ENCODE data around the gene SLC47A1. TPM values are rescaled to one million over a fixed set of nuclear protein-coding genes. Genes with fewer than 3 reads are reported as not detected.
"Not testable (repeated sequence)": the region's sequence is repeated elsewhere in the genome, so short reads cannot be mapped to it uniquely, and the experiment has no call there.

Gene SLC47A1
- total and polyA plus RNA-seq, 7 donors, result 13.0 to 57.3 (median 29.1) TPM

GRCh38 chr17:19523690-19524089 lies 10.0 kb upstream of the SLC47A1 start:
- no peak for TF ChIP-seq CTCF (IDR thresholded peaks at IDR 0.05)
- 71 to 80% (median 76%) methylated on average over 9 of the region's 9 CpGs for WGBS, 3 donors
- DNase-seq (no peak), ATAC-seq (no peak)
- no peak overlapping the region for H3K27ac ChIP-seq
- no peaks in the 10 kb centered on the region for H3K36me3 ChIP-seq (ENCODE audit: insufficient read depth in 1 of 2, low read depth in 1 of 2)
- H3K4me3 ChIP-seq, result no peak overlapping the region
- no peaks in the 10 kb centered on the region for H3K27me3 ChIP-seq (ENCODE audit: insufficient read depth in 3 of 3, low read length in 2 of 3)
- no peaks in the 10 kb centered on the region for H3K4me1 ChIP-seq
- intact Hi-C loops (cut with DNase I), result no loop called here
- no peaks in the 10 kb centered on the region for H3K9me3 ChIP-seq

- H3K9me3 ChIP-seq; H3K36me3 ChIP-seq (ENCODE audit: insufficient read depth in 1 of 2, low read depth in 1 of 2); intact Hi-C loops (cut with DNase I); H3K4me1 ChIP-seq; ATAC-seq; DNase-seq; H3K4me3 ChIP-seq; H3K27ac ChIP-seq; H3K27me3 ChIP-seq (ENCODE audit: insufficient read depth in 3 of 3, low read length in 2 of 3): not testable (repeated sequence)
- 95 to 97% (median 96%) methylated on average over 4 of the region's 4 CpGs for WGBS, 3 donors
Measured at GRCh38 chr17:19526950-19527349, 6.7 kb upstream of the SLC47A1 start.

DNA sequence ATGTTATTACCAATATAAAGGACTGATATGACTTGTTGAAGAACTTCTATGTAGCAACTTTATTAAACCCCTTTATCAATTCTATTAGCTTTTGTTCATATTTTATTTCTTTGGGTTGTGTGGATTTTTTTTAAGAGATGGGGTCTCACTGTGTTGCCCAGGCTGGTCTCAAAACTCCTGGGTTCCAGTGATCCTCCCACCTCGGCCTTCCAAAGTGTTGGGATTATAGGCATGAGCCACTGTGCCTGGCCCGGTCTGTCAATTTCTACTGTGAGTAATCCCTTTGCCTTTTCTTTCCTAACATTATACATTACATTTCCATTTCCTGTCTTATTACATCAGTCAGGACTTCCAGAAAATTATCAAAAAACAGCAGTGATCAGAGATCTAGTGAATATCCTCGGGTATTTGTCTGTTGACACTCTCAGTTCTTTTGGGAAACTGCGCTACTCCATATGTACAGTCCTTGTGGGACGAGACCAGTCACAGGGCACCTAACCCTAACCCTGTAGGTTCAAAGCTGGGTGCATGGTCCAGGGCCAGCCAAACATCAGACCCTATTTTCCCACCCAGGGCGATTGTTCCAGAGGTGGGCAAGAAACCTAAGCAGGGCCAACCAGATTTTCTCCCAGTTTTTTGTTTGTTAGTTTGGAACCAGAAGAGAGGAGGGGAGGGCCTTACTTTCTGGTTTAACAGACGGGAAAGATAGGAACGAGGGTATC lies 1.7 kb upstream of the SLC47A1 start:
- Histone ChIP-seq H3K27ac (peak overlapping the region; percentile 16), H3K27me3 (ENCODE audit: insufficient read depth in 3 of 3, low read length in 2 of 3) (no peaks in the 10 kb centered on the region), H3K9me3 (no peaks in the 10 kb centered on the region), H3K36me3 (ENCODE audit: insufficient read depth in 1 of 2, low read depth in 1 of 2) (no peaks in the 10 kb centered on the region), H3K4me1 (peaks cover 14% of the 10 kb centered on the region), H3K4me3 (no peak overlapping the region)
- no peak for ATAC-seq
- 88 to 93% (median 90%) methylated on average over 8 of the region's 8 CpGs for WGBS, 3 donors
- intact Hi-C loops (cut with DNase I), result loop anchor here in 1 of 2 donors (5.0 kb wide), 1 partner anchor 230 kb away; no protein-coding TSS in a partner anchor
- no peak for DNase-seq
- no peak for TF ChIP-seq CTCF (IDR thresholded peaks at IDR 0.05)

DNA sequence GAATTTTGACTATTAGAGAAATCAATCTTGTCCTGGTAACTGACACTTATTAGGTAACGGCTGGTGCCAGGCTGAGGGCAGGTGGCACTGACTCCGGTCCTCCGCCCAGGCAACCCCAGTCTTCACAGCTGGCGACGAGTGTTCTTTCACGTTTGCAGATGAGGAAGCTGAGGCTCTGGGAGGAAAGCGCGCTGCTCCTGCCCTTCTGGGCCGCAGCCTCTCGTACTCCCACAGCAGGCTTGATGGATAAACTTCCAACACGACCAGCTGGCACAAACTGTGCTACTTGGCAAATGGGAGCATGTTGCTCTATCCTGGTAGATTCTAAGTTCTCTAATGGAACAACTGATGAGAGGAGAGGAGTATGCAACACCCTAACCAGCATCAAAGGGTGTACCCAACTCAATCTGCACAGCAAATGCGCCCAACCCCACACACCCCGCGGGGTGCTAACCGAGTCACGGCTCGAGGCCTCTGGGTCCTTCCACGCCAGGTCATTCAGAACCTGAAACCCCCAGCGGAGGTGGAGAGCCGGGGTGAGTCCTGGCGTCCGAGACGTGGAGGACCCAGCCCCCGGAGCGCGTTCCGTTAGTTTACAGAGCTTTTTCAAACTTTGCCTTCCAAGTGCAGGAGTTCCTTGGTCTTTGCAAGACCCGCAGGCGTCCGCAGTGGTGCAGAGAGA lies 477 bp upstream of the SLC47A1 start:
- 18 to 30% (median 19%) methylated on average over 29 to 30 of the region's 30 CpGs for WGBS, 3 donors
- H3K9me3 ChIP-seq, result no peaks in the 10 kb centered on the region
- peak overlapping the region; percentile 82 for H3K27ac ChIP-seq
- H3K36me3 ChIP-seq (ENCODE audit: insufficient read depth in 1 of 2, low read depth in 1 of 2), result no peaks in the 10 kb centered on the region
- intact Hi-C loops (cut with DNase I), result loop anchor here in 1 of 2 donors (5.0 kb wide), 1 partner anchor 229 kb away; no protein-coding TSS in a partner anchor
- DNase-seq (no peak), ATAC-seq (peak in 1 of 4 donors; percentile 11)
- H3K4me1 ChIP-seq, result peaks cover 25% of the 10 kb centered on the region
- peak overlapping the region; percentile 79 for H3K4me3 ChIP-seq
- no peaks in the 10 kb centered on the region for H3K27me3 ChIP-seq (ENCODE audit: insufficient read depth in 3 of 3, low read length in 2 of 3)
- TF ChIP-seq CTCF (IDR thresholded peaks at IDR 0.05), result no peak

DNA sequence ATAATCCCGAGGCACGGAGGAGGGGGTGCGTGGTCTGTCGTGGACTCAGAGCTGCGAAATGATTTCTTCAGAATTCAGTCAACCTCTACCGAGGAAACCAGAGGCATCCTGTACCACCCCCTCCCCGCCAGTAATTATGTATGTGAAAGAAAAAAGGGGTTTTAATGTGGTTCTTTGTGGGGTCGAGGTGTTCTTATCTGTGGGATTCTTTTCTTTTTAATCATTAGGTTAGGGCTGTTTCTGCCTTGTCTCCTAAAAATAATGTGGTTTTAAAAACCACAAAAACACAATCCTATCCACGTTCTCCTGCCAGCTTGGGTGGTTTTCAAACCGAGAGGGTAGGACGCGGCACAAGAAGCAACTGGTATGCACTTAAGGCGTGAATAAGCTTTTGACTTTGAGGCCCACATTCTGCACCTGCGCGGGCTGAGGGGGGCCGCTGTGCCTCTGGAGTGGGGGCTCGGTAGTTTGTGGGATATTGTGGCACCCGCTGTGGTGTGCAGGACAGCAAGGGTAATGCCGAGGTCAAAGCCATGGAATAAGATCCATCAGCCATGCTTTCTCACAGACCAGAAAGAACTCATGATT lies 1.0 kb downstream of the SLC47A1 start:
- Histone ChIP-seq H3K4me1 (peaks cover 37% of the 10 kb centered on the region), H3K36me3 (ENCODE audit: insufficient read depth in 1 of 2, low read depth in 1 of 2) (no peaks in the 10 kb centered on the region), H3K27me3 (ENCODE audit: insufficient read depth in 3 of 3, low read length in 2 of 3) (no peaks in the 10 kb centered on the region), H3K4me3 (peak overlapping the region; percentile 79), H3K9me3 (no peaks in the 10 kb centered on the region), H3K27ac (peak overlapping the region; percentile 82)
- WGBS, 3 donors, result 18 to 45% (median 21%) methylated on average over 19 of the region's 19 CpGs
- ATAC-seq (no peak), DNase-seq (no peak)
- no peak for TF ChIP-seq CTCF (IDR thresholded peaks at IDR 0.05)
- intact Hi-C loops (cut with DNase I), result loop anchor here in 1 of 2 donors (5.0 kb wide), 2 partner anchors 218 to 228 kb away; no protein-coding TSS in a partner anchor
